ENCODE measurements around the gene FOSL1. TPM values are rescaled to one million over a fixed set of nuclear protein-coding genes. Genes with fewer than 3 reads are reported as not detected.
"Not testable (repeated sequence)": the region's sequence is repeated elsewhere in the genome, so short reads cannot be mapped to it uniquely, and the experiment has no call there.

FOSL1 gene
- total and polyA plus RNA-seq, 2 experiments from 2014 or later: 14.6 to 17.1 TPM

- Histone ChIP-seq H2AFZ (no peak overlapping the region), H3K79me2 (replicated peaks; ENCODE audit: insufficient read depth) (peaks cover 4% of the 10 kb centered on the region), H3K27me3 (ENCODE audit: insufficient read depth) (peaks cover 36% of the 10 kb centered on the region), H3K36me3 (ENCODE audit: insufficient read depth) (no peaks in the 10 kb centered on the region), H3K27ac (ENCODE audit: low read depth) (no peak overlapping the region), H3F3A (replicated peaks; ENCODE audit: low read depth) (peaks cover 25% of the 10 kb centered on the region), H4K20me1 (replicated peaks; ENCODE audit: insufficient read depth) (peaks cover 7% of the 10 kb centered on the region), H3K4me3 (no peak overlapping the region), H3K9me2 (ENCODE audit: insufficient read depth) (no peaks in the 10 kb centered on the region), H3K4me1 (ENCODE audit: insufficient read depth) (peaks cover 30% of the 10 kb centered on the region), H3K4me2 (no peak overlapping the region)
- Mint-ChIP-seq H3K4me1 (peaks cover 34% of the 10 kb centered on the region), H3K27ac (no peak overlapping the region), H3K9me3 (peaks cover 2% of the 10 kb centered on the region; the same call in 1 of the 3 replicates), H3K27me3 (ENCODE audit: insufficient read depth, low read depth, poor library complexity) (peaks cover 47% of the 10 kb centered on the region), H3K4me3 (peak overlapping the region; percentile 38; the same call in 1 of the 3 replicates), H3K36me3 (ENCODE audit: low read depth) (peaks cover 9% of the 10 kb centered on the region)
- ATAC-seq: no peak
- 0 out of 4 replicates have a peak, but pooled peaks of 1 of the 2 experiments have one; percentile 3 for TF ChIP-seq CTCF (conservative IDR thresholded peaks at IDR 0.05; ENCODE audit: low read depth in 2 of 2)
- TF ChIP-seq JUNB (IDR thresholded peaks at IDR 0.05; ENCODE audit: unreplicated experiment): no peak
- DNase-seq (ENCODE audit: low spot score): no peak
These were observed 6.1 kb downstream of the FOSL1 start for GRCh38 chr11:65894034-65894591.

- H4K20me1 ChIP-seq (replicated peaks; ENCODE audit: insufficient read depth): peaks cover 7% of the 10 kb centered on the region
- ATAC-seq (no peak), DNase-seq (ENCODE audit: low spot score) (no peak)
- TF ChIP-seq, protein P1, sequence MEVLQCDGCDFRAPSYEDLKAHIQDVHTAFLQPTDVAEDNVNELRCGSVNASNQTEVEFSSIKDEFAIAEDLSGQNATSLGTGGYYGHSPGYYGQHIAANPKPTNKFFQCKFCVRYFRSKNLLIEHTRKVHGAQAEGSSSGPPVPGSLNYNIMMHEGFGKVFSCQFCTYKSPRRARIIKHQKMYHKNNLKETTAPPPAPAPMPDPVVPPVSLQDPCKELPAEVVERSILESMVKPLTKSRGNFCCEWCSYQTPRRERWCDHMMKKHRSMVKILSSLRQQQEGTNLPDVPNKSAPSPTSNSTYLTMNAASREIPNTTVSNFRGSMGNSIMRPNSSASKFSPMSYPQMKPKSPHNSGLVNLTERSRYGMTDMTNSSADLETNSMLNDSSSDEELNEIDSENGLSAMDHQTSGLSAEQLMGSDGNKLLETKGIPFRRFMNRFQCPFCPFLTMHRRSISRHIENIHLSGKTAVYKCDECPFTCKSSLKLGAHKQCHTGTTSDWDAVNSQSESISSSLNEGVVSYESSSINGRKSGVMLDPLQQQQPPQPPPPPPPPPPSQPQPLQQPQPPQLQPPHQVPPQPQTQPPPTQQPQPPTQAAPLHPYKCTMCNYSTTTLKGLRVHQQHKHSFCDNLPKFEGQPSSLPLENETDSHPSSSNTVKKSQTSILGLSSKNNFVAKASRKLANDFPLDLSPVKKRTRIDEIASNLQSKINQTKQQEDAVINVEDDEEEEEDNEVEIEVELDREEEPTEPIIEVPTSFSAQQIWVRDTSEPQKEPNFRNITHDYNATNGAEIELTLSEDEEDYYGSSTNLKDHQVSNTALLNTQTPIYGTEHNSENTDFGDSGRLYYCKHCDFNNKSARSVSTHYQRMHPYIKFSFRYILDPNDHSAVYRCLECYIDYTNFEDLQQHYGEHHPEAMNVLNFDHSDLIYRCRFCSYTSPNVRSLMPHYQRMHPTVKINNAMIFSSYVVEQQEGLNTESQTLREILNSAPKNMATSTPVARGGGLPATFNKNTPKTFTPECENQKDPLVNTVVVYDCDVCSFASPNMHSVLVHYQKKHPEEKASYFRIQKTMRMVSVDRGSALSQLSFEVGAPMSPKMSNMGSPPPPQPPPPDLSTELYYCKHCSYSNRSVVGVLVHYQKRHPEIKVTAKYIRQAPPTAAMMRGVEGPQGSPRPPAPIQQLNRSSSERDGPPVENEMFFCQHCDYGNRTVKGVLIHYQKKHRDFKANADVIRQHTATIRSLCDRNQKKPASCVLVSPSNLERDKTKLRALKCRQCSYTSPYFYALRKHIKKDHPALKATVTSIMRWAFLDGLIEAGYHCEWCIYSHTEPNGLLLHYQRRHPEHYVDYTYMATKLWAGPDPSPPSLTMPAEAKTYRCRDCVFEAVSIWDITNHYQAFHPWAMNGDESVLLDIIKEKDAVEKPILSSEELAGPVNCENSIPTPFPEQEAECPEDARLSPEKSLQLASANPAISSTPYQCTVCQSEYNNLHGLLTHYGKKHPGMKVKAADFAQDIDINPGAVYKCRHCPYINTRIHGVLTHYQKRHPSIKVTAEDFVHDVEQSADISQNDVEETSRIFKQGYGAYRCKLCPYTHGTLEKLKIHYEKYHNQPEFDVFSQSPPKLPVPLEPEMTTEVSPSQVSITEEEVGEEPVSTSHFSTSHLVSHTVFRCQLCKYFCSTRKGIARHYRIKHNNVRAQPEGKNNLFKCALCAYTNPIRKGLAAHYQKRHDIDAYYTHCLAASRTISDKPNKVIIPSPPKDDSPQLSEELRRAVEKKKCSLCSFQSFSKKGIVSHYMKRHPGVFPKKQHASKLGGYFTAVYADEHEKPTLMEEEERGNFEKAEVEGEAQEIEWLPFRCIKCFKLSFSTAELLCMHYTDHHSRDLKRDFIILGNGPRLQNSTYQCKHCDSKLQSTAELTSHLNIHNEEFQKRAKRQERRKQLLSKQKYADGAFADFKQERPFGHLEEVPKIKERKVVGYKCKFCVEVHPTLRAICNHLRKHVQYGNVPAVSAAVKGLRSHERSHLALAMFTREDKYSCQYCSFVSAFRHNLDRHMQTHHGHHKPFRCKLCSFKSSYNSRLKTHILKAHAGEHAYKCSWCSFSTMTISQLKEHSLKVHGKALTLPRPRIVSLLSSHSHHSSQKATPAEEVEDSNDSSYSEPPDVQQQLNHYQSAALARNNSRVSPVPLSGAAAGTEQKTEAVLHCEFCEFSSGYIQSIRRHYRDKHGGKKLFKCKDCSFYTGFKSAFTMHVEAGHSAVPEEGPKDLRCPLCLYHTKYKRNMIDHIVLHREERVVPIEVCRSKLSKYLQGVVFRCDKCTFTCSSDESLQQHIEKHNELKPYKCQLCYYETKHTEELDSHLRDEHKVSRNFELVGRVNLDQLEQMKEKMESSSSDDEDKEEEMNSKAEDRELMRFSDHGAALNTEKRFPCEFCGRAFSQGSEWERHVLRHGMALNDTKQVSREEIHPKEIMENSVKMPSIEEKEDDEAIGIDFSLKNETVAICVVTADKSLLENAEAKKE (CRISPR knock-in tag; IDR thresholded peaks at IDR 0.05): no peak
- peak overlapping the region; percentile 93; the same call in 1 of the 2 replicates for H3K4me3 ChIP-seq
- no peak overlapping the region for H3K27ac ChIP-seq (ENCODE audit: low read depth)
- no peak overlapping the region for H2AFZ ChIP-seq
- Mint-ChIP-seq H3K36me3 (ENCODE audit: low read depth) (peaks cover 9% of the 10 kb centered on the region), H3K4me1 (peaks cover 33% of the 10 kb centered on the region), H3K9me3 (no peaks in the 10 kb centered on the region), H3K4me3 (peak overlapping the region; percentile 81), H3K27ac (no peak overlapping the region), H3K27me3 (ENCODE audit: insufficient read depth, low read depth, poor library complexity) (peaks cover 38% of the 10 kb centered on the region)
- H3K27me3 ChIP-seq (ENCODE audit: insufficient read depth): peaks cover 25% of the 10 kb centered on the region
- H3K9me2 ChIP-seq (ENCODE audit: insufficient read depth): no peaks in the 10 kb centered on the region
- H3K36me3 ChIP-seq (ENCODE audit: insufficient read depth): no peaks in the 10 kb centered on the region
- peaks cover 4% of the 10 kb centered on the region for H3K79me2 ChIP-seq (replicated peaks; ENCODE audit: insufficient read depth)
- peak overlapping the region; percentile 89 for H3K4me2 ChIP-seq
- H3K4me1 ChIP-seq (ENCODE audit: insufficient read depth): peaks cover 25% of the 10 kb centered on the region
- H3F3A ChIP-seq (replicated peaks; ENCODE audit: low read depth): peaks cover 26% of the 10 kb centered on the region
These were observed 7.4 kb downstream of the FOSL1 start for GRCh38 chr11:65892661-65893317.

DNA sequence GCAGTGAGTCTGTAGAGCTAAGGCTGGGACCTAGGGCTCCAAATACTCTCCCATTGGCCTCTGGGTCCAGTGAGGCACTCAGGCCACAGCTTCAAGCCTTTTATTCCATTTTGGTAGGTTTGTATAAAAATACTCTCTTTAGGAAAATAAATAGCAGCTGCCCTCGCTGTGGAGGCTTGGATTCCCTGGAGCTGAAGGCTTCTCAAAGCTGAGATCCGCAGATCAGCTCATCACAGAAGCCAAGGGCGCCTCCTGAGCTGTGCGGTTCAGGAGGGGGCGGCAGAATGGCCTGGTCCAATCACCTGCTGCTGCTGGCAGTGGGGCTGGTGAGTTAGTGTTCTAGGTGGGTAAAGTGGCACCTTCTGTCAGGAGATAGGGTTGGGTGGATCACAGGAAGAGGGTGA, 8.0 kb downstream of the FOSL1 start:
- H3K4me3 Mint-ChIP-seq: peak overlapping the region; percentile 81

More for the DNA sequence above, 8.0 kb downstream of the FOSL1 start:
- not testable (repeated sequence) for H2AFZ ChIP-seq; H3K79me2 ChIP-seq (replicated peaks; ENCODE audit: insufficient read depth); H3K27ac Mint-ChIP-seq; DNase-seq (ENCODE audit: low spot score); H3K27ac ChIP-seq (ENCODE audit: low read depth); H3K9me3 Mint-ChIP-seq; ATAC-seq; H3K9me2 ChIP-seq (ENCODE audit: insufficient read depth); H3K36me3 ChIP-seq (ENCODE audit: insufficient read depth)
- H3K36me3 Mint-ChIP-seq (ENCODE audit: low read depth): peaks cover 12% of the 10 kb centered on the region
- peak overlapping the region; percentile 93 for H3K4me3 ChIP-seq
- peaks cover 33% of the 10 kb centered on the region for H3K4me1 Mint-ChIP-seq
- peaks cover 12% of the 10 kb centered on the region for H4K20me1 ChIP-seq (replicated peaks; ENCODE audit: insufficient read depth)
- peaks cover 32% of the 10 kb centered on the region for H3F3A ChIP-seq (replicated peaks; ENCODE audit: low read depth)
- H3K27me3 ChIP-seq (ENCODE audit: insufficient read depth): peaks cover 25% of the 10 kb centered on the region
- peaks cover 29% of the 10 kb centered on the region for H3K4me1 ChIP-seq (ENCODE audit: insufficient read depth)
- H3K4me2 ChIP-seq: peak overlapping the region; percentile 89
- H3K27me3 Mint-ChIP-seq (ENCODE audit: insufficient read depth, low read depth, poor library complexity): peaks cover 35% of the 10 kb centered on the region

Data from GM23338 (cell line).